SK-N-SH (cell line): ENCODE measurements around the gene SPG21. TPM values are rescaled to one million over a fixed set of nuclear protein-coding genes. Genes with fewer than 3 reads are reported as not detected.

Experiments
- CTCF ChIA-PET: fragments of 300-600, 350-600 bp; formaldehyde crosslinking; extraction: SDS; loops from one replicate; lab custom pipeline; 2021; lab: Yijun Ruan, JAX
- POLR2A ChIA-PET: fragments of 350-600 bp; sonication (Branson Sonifier 250); formaldehyde crosslinking; extraction: SDS; loops from one replicate; lab custom pipeline; 2020; ENCODE audit warnings: antibody characterized with exemption, inconsistent platforms; lab: Yijun Ruan, JAX
- DNase-seq: peaks from one replicate; pipeline ENCODE4 v3.0.0; 2012
- H2AFZ ChIP-seq: fragments of 200-600 bp; sonication (generic); 2 replicates; pipeline ENCODE4 v1.8.1; 2016; ENCODE audit warnings: antibody characterized with exemption, mild to moderate bottlenecking, low read depth
- H3F3A ChIP-seq: fragments of 200-600 bp; sonication (generic); replicated peaks from 2 replicates; pipeline ENCODE3; 2016; ENCODE audit warnings: antibody characterized with exemption, mild to moderate bottlenecking; ENCODE audit not compliant: insufficient read depth
- H3K27ac ChIP-seq, 2 experiments: fragments of 200-500 bp in 1 of 2; fragments of 200-600 bp in 1 of 2; sonication (Bioruptor generic) in 1 of 2; sonication (generic), shearing (Covaris generic) in 1 of 2; 2 replicates each; pipeline versions ENCODE4 v1.5.1 to v1.6.1; 2014 to 2016; ENCODE audit warnings: low read depth in 2 of 2, inconsistent platforms in 1 of 2, low read length in 1 of 2, mild to moderate bottlenecking in 1 of 2, mixed read lengths in 1 of 2
- H3K27me3 ChIP-seq: fragments of 200-600 bp; sonication (generic), shearing (Covaris generic); 2 replicates; pipeline ENCODE4 v1.6.1; 2016; ENCODE audit warnings: mixed run types; ENCODE audit not compliant: insufficient read depth
- H3K36me3 ChIP-seq, 2 experiments: fragments of 200-500 bp in 1 of 2; fragments of 200-600 bp in 1 of 2; sonication (Bioruptor generic) in 1 of 2; sonication (generic) in 1 of 2; replicated peaks in 1 of 2; 2 replicates each; pipeline versions ENCODE3 to v1.5.1; 2014 to 2016; ENCODE audit warnings: low read length in 1 of 2, mild to moderate bottlenecking in 1 of 2; ENCODE audit not compliant: insufficient read depth in 2 of 2, control insufficient read depth in 1 of 2
- H3K4me1 ChIP-seq, 2 experiments: fragments of 200-500 bp in 1 of 2; fragments of 200-600 bp in 1 of 2; sonication (Bioruptor generic) in 1 of 2; sonication (generic), shearing (Covaris generic) in 1 of 2; 2 replicates each; pipeline versions ENCODE4 v1.5.1 to v1.6.1; 2014 to 2016; ENCODE audit warnings: low read depth in 1 of 2, low read length in 1 of 2, mixed run types in 1 of 2; ENCODE audit not compliant: insufficient read depth in 2 of 2, control insufficient read depth in 1 of 2
- H3K4me2 ChIP-seq: fragments of 200-600 bp; sonication (generic), shearing (Covaris generic); 2 replicates; pipeline ENCODE4 v1.6.1; 2017; ENCODE audit warnings: mixed run types
- H3K4me3 ChIP-seq, 2 experiments: fragments of 200-500 bp in 1 of 2; fragments of 200-600 bp in 1 of 2; sonication (Bioruptor generic) in 1 of 2; sonication (generic), shearing (Covaris generic) in 1 of 2; 2 replicates each; pipeline versions ENCODE4 v1.5.1 to v1.8.1; 2014 to 2016; ENCODE audit warnings: low read depth in 2 of 2, inconsistent platforms in 1 of 2, low read length in 1 of 2, mild to moderate bottlenecking in 1 of 2, mixed read lengths in 1 of 2, moderate library complexity in 1 of 2
- H3K79me2 ChIP-seq: fragments of 200-600 bp; sonication (generic); 2 replicates; pipeline ENCODE4 v1.8.1; 2017; ENCODE audit warnings: mild to moderate bottlenecking; ENCODE audit not compliant: insufficient read depth
- H3K9ac ChIP-seq: fragments of 200-600 bp; sonication (generic); 2 replicates; pipeline ENCODE4 v1.6.1; 2017; ENCODE audit warnings: mixed run types
- H3K9me2 ChIP-seq: fragments of 200-600 bp; sonication (generic); 2 replicates; pipeline ENCODE4 v1.6.1; 2017; ENCODE audit warnings: mixed run types
- H3K9me3 ChIP-seq: fragments of 200-600 bp; sonication (generic); 2 replicates; pipeline ENCODE4 v1.6.1; 2017; ENCODE audit warnings: mixed run types, mild to moderate bottlenecking, moderate library complexity
- H4K20me1 ChIP-seq: fragments of 200-600 bp; sonication (generic); 2 replicates; pipeline ENCODE4 v1.6.1; 2017; ENCODE audit warnings: mild to moderate bottlenecking, mixed run types; ENCODE audit not compliant: insufficient read depth
- ELF1 ChIP-seq: IDR thresholded peaks from 2 replicates; pipeline ENCODE4 v1.4.0; 2012
- FOSL2 ChIP-seq: IDR thresholded peaks from 2 replicates; pipeline ENCODE4 v1.4.0; 2012; ENCODE audit warnings: low read depth, mild to moderate bottlenecking, moderate library complexity, borderline replicate concordance
- FOXJ3 ChIP-seq: sonication (generic); formaldehyde crosslinking; IDR thresholded peaks from 2 replicates; pipeline ENCODE4 v1.5.1; 2020; ENCODE audit warnings: mild to moderate bottlenecking, missing genetic modification reagents
- GABPA ChIP-seq: IDR thresholded peaks from 2 replicates; pipeline ENCODE4 v1.4.0; 2012; ENCODE audit warnings: low read depth, mild to moderate bottlenecking
- GATA2 ChIP-seq: sonication (generic); formaldehyde crosslinking; IDR thresholded peaks from 2 replicates; pipeline ENCODE4 v1.5.0; 2020; ENCODE audit warnings: mild to moderate bottlenecking, missing genetic modification reagents
- MEF2A ChIP-seq: IDR thresholded peaks from 2 replicates; pipeline ENCODE4 v1.4.0; 2012; ENCODE audit warnings: low read depth, borderline replicate concordance
- POLR2AphosphoS5 ChIP-seq: IDR thresholded peaks from 2 replicates; pipeline ENCODE4 v1.6.1; 2012; ENCODE audit warnings: low read depth, low read length
- WGBS: methylation state at CpG from one replicate; pipeline ENCODE4 v1.1.6; 2017; ENCODE audit warnings: low lambda C conversion rate; 5-methylcytosine and 5-hydroxymethylcytosine counted together
- polyA plus RNA-seq, 3 experiments: library from polyadenylated mRNA; depleted of rRNA; stranded (reverse); fragments of >200 nt; gene quantifications; 2 replicates each; pipeline ENCODE4 v1.2.3, GENCODE V29; 2012
- TF ChIP-seq, protein P1 (sequence below): IDR thresholded peaks from 2 replicates; pipeline ENCODE4 v1.4.0; 2012; ENCODE audit warnings: low read depth, borderline replicate concordance
- TF ChIP-seq, protein P2 (sequence below): IDR thresholded peaks from 2 replicates; pipeline ENCODE4; 2012

Gene SPG21
- polyA plus RNA-seq, 1 of the 3 experiments (the other 2 are of a cell fraction), result 56.5 TPM

DNA sequence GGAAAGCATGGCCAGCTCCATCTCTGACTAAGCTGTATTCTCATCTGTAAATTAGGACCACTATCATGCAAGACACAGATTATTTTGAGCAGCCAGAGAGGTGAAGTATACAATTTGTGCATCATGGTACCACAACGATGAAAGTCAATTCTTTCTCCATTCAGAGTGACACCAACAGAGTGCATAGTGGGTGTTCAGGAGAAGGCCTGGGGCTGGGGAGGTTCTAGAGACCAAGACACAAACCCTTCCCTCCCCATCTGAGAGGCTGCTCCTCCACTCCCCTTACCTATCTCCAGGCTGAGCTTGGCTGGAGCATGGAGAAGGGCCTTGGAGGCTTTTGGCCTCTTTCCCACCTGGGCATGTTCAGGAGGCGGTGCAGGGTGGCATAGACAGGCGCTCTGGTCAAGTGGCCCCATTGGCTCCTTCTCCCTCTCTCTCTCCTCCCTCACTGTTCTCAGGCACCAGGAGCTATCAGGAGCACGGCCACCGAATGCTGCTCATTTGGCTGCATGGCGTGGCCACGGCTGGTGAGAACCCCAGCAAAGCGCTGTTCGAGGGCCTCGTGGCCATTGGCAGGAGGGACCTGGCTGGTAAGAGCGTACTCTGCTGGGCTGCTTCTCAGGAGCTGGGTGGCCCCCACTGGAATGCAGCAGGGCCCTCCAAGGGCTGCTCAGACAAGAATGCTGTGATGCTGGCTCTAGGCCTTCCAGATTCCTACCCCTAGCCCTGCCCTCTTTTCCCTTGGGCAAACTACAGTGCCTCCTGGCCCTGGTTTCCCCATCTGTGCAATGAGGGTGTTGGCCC lies 40.1 kb downstream of the SPG21 start (continued):
- TF ChIP-seq, protein P1, sequence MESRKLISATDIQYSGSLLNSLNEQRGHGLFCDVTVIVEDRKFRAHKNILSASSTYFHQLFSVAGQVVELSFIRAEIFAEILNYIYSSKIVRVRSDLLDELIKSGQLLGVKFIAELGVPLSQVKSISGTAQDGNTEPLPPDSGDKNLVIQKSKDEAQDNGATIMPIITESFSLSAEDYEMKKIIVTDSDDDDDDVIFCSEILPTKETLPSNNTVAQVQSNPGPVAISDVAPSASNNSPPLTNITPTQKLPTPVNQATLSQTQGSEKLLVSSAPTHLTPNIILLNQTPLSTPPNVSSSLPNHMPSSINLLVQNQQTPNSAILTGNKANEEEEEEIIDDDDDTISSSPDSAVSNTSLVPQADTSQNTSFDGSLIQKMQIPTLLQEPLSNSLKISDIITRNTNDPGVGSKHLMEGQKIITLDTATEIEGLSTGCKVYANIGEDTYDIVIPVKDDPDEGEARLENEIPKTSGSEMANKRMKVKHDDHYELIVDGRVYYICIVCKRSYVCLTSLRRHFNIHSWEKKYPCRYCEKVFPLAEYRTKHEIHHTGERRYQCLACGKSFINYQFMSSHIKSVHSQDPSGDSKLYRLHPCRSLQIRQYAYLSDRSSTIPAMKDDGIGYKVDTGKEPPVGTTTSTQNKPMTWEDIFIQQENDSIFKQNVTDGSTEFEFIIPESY, result no peak

DNA sequence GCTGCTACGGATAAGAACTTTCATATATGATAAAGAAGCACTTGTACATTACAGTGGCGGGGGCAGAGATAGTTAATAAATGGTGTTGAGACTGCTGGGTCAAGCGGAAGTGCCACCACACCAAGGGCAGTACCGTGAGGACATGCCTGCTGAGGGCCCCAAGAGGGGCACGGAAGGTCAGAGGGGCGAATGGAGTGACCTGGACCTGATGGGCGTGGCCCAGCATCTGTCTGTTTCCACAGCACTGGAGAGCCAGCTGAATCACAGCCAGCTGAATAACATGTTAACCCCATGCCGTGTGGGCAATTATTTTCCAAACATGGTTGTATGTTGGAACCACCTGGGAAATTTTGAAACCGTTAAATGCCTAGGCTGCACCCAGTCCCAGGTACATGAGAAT lies 40.8 kb downstream of the SPG21 start:
- H2AFZ ChIP-seq, result no peak overlapping the region
- ChIA-PET CTCF (no interaction called here), POLR2A (no interaction called here)
- 90% methylated on average over 8 of the region's 9 CpGs for WGBS
- no peak overlapping the region for H3K27ac ChIP-seq
- no peaks in the 10 kb centered on the region for H3K27me3 ChIP-seq
- no peak overlapping the region for H3K4me3 ChIP-seq
- H4K20me1 ChIP-seq, result no peaks in the 10 kb centered on the region
- no peaks in the 10 kb centered on the region for H3K36me3 ChIP-seq
- H3K9me3 ChIP-seq, result no peaks in the 10 kb centered on the region
- no peaks in the 10 kb centered on the region for H3K79me2 ChIP-seq
- H3K9me2 ChIP-seq, result no peaks in the 10 kb centered on the region
- peaks cover 14% of the 10 kb centered on the region for H3F3A ChIP-seq
- no peak for DNase-seq
- no peak overlapping the region for H3K9ac ChIP-seq
- TF ChIP-seq FOXJ3 (CRISPR knock-in tag) (no peak), POLR2AphosphoS5 (0 out of 2 replicates have a peak, but pooled peaks have one; percentile 7), GATA2 (CRISPR knock-in tag) (no peak), MEF2A (no peak)
- no peak overlapping the region for H3K4me2 ChIP-seq
- H3K4me1 ChIP-seq, result no peaks in the 10 kb centered on the region

DNA sequence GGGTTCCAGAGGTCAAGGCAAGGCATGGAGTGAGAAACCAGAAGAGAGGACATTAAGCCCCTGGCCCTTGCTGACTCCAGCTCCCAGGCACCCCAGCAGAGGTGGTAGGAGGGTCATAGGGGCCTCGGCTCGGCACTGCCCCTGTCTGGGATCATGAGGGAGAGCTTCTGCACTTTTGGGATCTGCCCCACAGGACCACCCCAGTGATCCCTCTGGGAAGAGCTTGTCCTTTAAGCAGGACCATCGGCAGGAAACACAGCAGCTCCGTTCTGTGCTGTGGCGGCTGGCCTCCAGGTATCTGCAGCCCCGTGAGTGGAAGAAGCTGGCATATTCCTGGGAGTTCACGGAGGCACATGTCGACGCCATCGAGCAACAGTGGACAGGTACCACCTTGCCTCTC lies 42.5 kb downstream of the SPG21 start:
- no peaks in the 10 kb centered on the region for H4K20me1 ChIP-seq
- no peak overlapping the region for H3K4me2 ChIP-seq
- no peaks in the 10 kb centered on the region for H3K9me3 ChIP-seq
- peaks cover 14% of the 10 kb centered on the region for H3F3A ChIP-seq
- DNase-seq, result no peak
- H3K9ac ChIP-seq, result no peak overlapping the region
- H3K27me3 ChIP-seq, result no peaks in the 10 kb centered on the region
- no peaks in the 10 kb centered on the region for H3K36me3 ChIP-seq
- WGBS, result 88% methylated on average over 6 of the region's 10 CpGs
- no peaks in the 10 kb centered on the region for H3K79me2 ChIP-seq
- TF ChIP-seq GATA2 (CRISPR knock-in tag) (no peak), ELF1 (no peak), FOSL2 (no peak), MEF2A (no peak), FOXJ3 (CRISPR knock-in tag) (no peak), GABPA (no peak), POLR2AphosphoS5 (no peak)
- TF ChIP-seq, protein P2, sequence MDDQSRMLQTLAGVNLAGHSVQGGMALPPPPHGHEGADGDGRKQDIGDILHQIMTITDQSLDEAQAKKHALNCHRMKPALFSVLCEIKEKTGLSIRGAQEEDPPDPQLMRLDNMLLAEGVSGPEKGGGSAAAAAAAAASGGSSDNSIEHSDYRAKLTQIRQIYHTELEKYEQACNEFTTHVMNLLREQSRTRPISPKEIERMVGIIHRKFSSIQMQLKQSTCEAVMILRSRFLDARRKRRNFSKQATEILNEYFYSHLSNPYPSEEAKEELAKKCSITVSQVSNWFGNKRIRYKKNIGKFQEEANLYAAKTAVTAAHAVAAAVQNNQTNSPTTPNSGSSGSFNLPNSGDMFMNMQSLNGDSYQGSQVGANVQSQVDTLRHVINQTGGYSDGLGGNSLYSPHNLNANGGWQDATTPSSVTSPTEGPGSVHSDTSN, result no peak
- ChIA-PET CTCF (interaction anchor here (1.0 kb wide), 1 partner anchor 19 kb away, joined by 3 read pairs; no protein-coding TSS in a partner anchor), POLR2A (no interaction called here)
- no peaks in the 10 kb centered on the region for H3K4me1 ChIP-seq
- no peak overlapping the region for H3K4me3 ChIP-seq
- no peak overlapping the region for H3K27ac ChIP-seq
- H2AFZ ChIP-seq, result no peak overlapping the region
- no peaks in the 10 kb centered on the region for H3K9me2 ChIP-seq
